ENCODE data around the gene SCLY. TPM values are rescaled to one million over a fixed set of nuclear protein-coding genes. Genes with fewer than 3 reads are reported as not detected.

The SCLY gene, protein sequence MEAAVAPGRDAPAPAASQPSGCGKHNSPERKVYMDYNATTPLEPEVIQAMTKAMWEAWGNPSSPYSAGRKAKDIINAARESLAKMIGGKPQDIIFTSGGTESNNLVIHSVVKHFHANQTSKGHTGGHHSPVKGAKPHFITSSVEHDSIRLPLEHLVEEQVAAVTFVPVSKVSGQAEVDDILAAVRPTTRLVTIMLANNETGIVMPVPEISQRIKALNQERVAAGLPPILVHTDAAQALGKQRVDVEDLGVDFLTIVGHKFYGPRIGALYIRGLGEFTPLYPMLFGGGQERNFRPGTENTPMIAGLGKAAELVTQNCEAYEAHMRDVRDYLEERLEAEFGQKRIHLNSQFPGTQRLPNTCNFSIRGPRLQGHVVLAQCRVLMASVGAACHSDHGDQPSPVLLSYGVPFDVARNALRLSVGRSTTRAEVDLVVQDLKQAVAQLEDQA
- total RNA-seq (2022; extraction: Qiagen RNA extraction; ENCODE audit: low read depth) = 16.3 to 23.2 TPM (median 21.6 TPM) in 5 replicates

DNA sequence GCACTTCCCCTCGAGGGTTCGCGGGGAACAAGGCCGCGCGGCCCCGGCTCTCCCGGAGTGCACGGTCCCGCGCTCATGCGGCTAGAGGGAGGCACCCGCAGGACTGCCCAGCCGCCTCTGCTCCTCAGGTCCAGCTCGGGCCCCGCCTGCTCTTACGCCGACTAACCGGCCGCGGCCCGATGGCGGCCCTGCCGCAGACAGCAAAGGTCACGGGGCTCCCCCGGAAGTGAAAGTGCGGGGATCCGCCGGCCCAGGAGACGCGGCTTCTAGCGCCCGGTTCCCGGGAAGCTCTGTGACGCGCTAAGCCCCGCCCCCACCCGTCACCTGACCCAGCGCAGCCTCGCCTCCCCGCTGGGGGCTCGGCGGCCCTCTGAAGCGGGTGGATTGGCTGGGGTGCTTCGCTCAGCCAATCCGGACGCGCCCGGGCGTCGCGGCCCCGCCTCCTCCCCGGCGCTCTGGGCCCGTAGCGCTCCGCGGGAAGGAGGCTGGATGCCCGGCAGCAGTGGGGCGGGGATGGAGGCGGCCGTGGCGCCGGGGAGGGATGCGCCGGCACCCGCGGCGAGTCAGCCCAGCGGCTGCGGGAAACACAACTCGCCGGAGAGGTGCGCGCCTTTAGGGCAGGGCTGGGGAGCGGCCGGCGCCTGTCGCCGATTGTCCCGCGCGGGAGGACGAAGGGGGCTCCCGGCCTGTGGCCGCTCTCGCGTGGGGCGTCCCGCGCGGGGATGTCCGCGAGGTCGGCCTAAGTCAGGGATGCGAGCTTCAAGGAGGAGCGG, at the start of gene SCLY:
Gene SCLY, plus strand, starts transcription at position 460 of the 773 bp plus-strand sequence. Its CDS starts 54 bp downstream, at position 514.

DNA sequence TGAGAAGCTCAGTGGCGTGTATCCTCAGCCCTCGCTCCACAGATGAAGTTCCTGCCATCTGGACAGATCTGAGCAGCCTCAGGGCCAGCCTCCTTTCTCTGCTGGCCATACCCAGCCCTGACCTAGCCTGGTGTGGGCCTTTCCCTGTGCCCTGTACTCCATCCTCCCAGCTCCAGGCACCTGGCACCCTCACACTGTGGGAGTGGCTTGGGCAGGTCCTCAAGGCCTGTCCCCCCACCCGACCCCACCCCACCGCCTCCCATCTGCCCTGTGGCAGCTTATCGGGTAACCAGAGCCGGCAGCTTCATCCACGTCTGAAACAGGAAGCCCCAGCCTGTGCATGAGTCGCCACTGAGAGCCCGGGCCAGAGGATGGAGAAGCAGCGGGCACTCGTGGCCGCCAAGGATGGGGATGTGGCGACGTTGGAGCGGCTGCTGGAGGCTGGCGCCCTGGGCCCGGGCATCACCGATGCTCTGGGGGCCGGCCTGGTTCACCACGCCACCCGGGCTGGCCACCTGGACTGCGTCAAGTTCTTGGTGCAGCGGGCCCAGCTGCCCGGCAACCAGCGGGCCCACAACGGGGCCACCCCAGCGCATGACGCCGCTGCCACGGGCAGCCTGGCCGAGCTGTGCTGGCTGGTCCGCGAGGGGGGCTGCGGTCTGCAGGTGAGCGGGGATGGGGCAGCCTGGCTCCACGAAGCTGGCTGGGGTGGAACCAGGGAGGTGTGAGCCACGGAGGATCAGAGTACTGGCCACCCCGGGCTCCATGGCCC, 39.4 kb downstream of the SCLY start, which contains the start of gene ESPNL:
Gene ESPNL, plus strand, starts transcription at position 292 of the 772 bp plus-strand sequence. Its CDS starts 80 bp downstream, at position 372.

DNA sequence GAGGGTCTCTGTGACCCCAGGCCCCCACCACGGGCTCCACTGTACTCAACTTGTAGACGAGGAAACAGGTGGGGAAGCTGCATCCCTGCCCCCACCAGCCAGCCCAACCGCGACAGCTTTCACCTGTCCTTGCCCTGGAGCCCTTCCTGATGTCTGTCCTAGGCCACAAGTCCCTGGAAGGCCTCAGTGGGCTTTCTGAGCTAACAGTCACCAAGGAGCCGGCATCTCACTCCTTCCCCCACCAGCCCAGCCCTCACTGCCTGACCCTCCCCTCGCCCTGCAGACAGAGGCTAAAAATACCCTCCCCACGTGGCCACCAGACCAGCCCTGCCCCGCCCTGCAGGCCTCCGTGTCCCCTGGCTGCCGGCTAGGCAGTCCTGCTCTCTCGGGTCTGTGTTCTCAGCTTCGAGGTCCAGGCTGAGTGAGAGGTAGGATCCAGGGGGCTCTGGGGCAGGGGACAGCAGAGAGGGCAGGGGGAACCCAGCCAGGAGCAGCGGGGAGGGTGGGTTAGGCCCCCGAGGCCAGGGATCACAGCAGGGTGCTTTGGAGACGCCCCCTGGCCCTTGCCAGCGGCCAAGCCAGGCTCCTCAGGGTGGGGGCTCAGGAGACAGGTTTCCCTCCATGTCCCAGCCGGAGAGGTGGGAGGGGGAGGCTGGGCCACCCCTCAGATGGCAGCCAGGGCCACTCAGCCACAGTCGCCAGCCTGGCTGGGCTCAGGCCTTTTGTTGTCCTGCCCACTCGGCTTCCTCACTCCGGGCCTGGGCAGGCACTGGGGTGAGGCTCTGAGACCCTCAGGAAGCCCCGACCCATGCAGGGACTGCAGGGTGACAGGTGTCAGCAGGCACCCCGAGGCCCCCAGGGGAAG, 77.8 kb downstream of the SCLY start, which contains the start of gene KLHL30:
Gene KLHL30, plus strand, starts transcription at position 338 of the 865 bp plus-strand sequence. CDS start 2,087 bp downstream, outside the sequence.

Other genes with a start within 250 kb of the SCLY start
- gene RAMP1, start 201.4 kb upstream of the SCLY start, total RNA-seq (2022; extraction: Qiagen RNA extraction; ENCODE audit: low read depth) = not detected in 5 replicates
- 47.8 to 56.4 TPM (median 49.3 TPM) in 5 replicates for gene UBE2F, start 94.0 kb upstream of the SCLY start, total RNA-seq (2022; extraction: Qiagen RNA extraction; ENCODE audit: low read depth)
- 0.10 to 0.17 TPM (median 0.15 TPM) in 5 replicates for gene ESPNL, start 39.3 kb downstream of the SCLY start, total RNA-seq (2022; extraction: Qiagen RNA extraction; ENCODE audit: low read depth)
- gene KLHL30, start 77.7 kb downstream of the SCLY start, total RNA-seq (2022; extraction: Qiagen RNA extraction; ENCODE audit: low read depth) = 0.17 to 0.45 TPM (median 0.21 TPM) in 5 replicates
- 6.7 to 9.2 TPM (median 7.7 TPM) in 5 replicates for gene ERFE, start 98.0 kb downstream of the SCLY start, total RNA-seq (2022; extraction: Qiagen RNA extraction; ENCODE audit: low read depth)
- 37.1 to 42.3 TPM (median 39.4 TPM) in 5 replicates for gene ILKAP, start 142.7 kb downstream of the SCLY start, total RNA-seq (2022; extraction: Qiagen RNA extraction; ENCODE audit: low read depth)
- gene HES6, start 179.0 kb downstream of the SCLY start, total RNA-seq (2022; extraction: Qiagen RNA extraction; ENCODE audit: low read depth) = 11.0 to 14.8 TPM (median 13.8 TPM) in 5 replicates
- gene PER2, start 227.6 kb downstream of the SCLY start, total RNA-seq (2022; extraction: Qiagen RNA extraction; ENCODE audit: low read depth) = 6.0 to 9.1 TPM (median 7.7 TPM) in 5 replicates

Data from A549 treated with GW870086 at 1 μM for 4 hours (cell line).